GM21515 (cell line): ENCODE measurements around the gene NKIRAS1.
"Not testable (repeated sequence)": the region's sequence is repeated elsewhere in the genome, so short reads cannot be mapped to it uniquely, and the experiment has no call there.

ENCODE experiments used
- ATAC-seq: cut with Tn5 transposase; IDR thresholded peaks from one replicate; pipeline ENCODE4 v1.9.1; 2021; ENCODE audit not compliant: unreplicated experiment

Gene NKIRAS1

GRCh38 chr3:23941440-23941839 is 24.6 kb upstream of the NKIRAS1 start:
- no peak for ATAC-seq

- ATAC-seq, result no peak
Observed at GRCh38 chr3:23940775-23941174, 24.0 kb upstream of the NKIRAS1 start.

GRCh38 chr3:23938688-23939087 is 21.9 kb upstream of the NKIRAS1 start:
- no peak for ATAC-seq

GRCh38 chr3:23937296-23937695 is 20.5 kb upstream of the NKIRAS1 start:
- ATAC-seq, result no peak

- no peak for ATAC-seq
Observed at GRCh38 chr3:23934253-23934652, 17.5 kb upstream of the NKIRAS1 start.

- no peak for ATAC-seq
Observed at GRCh38 chr3:23932571-23932970, 15.8 kb upstream of the NKIRAS1 start.

GRCh38 chr3:23931597-23931996 is 14.8 kb upstream of the NKIRAS1 start:
- no peak for ATAC-seq

- ATAC-seq, result no peak
Observed at GRCh38 chr3:23928524-23928923, 11.7 kb upstream of the NKIRAS1 start.

- no peak for ATAC-seq
Observed at GRCh38 chr3:23926736-23927135, 9.9 kb upstream of the NKIRAS1 start.

GRCh38 chr3:23926246-23926645 is 9.5 kb upstream of the NKIRAS1 start:
- ATAC-seq, result no peak

GRCh38 chr3:23923786-23924185 is 7.0 kb upstream of the NKIRAS1 start:
- no peak for ATAC-seq

GRCh38 chr3:23921052-23921511 is 4.3 kb upstream of the NKIRAS1 start:
- no peak for ATAC-seq

- ATAC-seq, result no peak
Observed at GRCh38 chr3:23920151-23920655, 3.4 kb upstream of the NKIRAS1 start.

- ATAC-seq, result no peak
Observed at GRCh38 chr3:23919628-23920027, 2.8 kb upstream of the NKIRAS1 start.

GRCh38 chr3:23918331-23918730 is 1.5 kb upstream of the NKIRAS1 start:
- ATAC-seq, result not testable (repeated sequence)

- not testable (repeated sequence) for ATAC-seq
Observed at GRCh38 chr3:23917679-23918303, 1.0 kb upstream of the NKIRAS1 start.

- peak; percentile 46 for ATAC-seq
Observed at GRCh38 chr3:23916152-23916885, 471 bp downstream of the NKIRAS1 start.

- ATAC-seq, result no peak
Observed at GRCh38 chr3:23915537-23916108, 1.2 kb downstream of the NKIRAS1 start.

- no peak for ATAC-seq
Observed at GRCh38 chr3:23913873-23914743, 2.7 kb downstream of the NKIRAS1 start.

- ATAC-seq, result no peak
Observed at GRCh38 chr3:23913182-23913581, 3.6 kb downstream of the NKIRAS1 start.

- not testable (repeated sequence) for ATAC-seq
Observed at GRCh38 chr3:23912335-23912734, 4.5 kb downstream of the NKIRAS1 start.
